ENCODE results near the gene CDKL1.

GRCh38 chr14:50319293-50319692 is 77.4 kb downstream of the CDKL1 start:
- no peak for TF ChIP-seq POLR2A (IDR thresholded peaks at IDR 0.05; ENCODE audit: low read depth, low read length)
- no peak for TF ChIP-seq POLR2AphosphoS5 (IDR thresholded peaks at IDR 0.05; ENCODE audit: low read depth, low read length)
- TF ChIP-seq POU2F2 (IDR thresholded peaks at IDR 0.05; ENCODE audit: low read depth, low read length) = no peak
- TF ChIP-seq TAF1 (IDR thresholded peaks at IDR 0.05; ENCODE audit: low read depth, low read length) = no peak

All from GM12891 (cell line).